SU-DHL-6 (cell line): Measurements from ENCODE around the gene NTMT2.

Source experiments
- H2AFZ ChIP-seq: fragments of 200-600 bp; sonication (generic); 2 replicates; pipeline ENCODE4 v1.6.1; 2014; ENCODE audit warnings: low read depth, mild to moderate bottlenecking, moderate library complexity, mixed read lengths, antibody characterized with exemption, low read length; ENCODE audit not compliant: severe bottlenecking
- H3F3A ChIP-seq: fragments of 200-600 bp; shearing (Covaris generic); 2 replicates; pipeline ENCODE4 v1.6.0; 2016; ENCODE audit warnings: antibody characterized with exemption, mild to moderate bottlenecking; ENCODE audit not compliant: insufficient read depth
- H3K27ac ChIP-seq: fragments of 200-600 bp; sonication (generic); 2 replicates; pipeline ENCODE4 v1.5.1; 2016; ENCODE audit warnings: low read depth, mild to moderate bottlenecking, low read length, moderate library complexity, mixed read lengths
- H3K27me3 ChIP-seq: fragments of 200-600 bp; sonication (generic), shearing (Covaris generic); 2 replicates; pipeline ENCODE4 v1.6.0; 2014; ENCODE audit warnings: mild to moderate bottlenecking, low read length
- H3K36me3 ChIP-seq: fragments of 200-600 bp; sonication (generic); 2 replicates; pipeline ENCODE4 v1.6.1; 2014; ENCODE audit warnings: mild to moderate bottlenecking, low read length, mixed read lengths
- H3K4me2 ChIP-seq: fragments of 300-600, 200-600 bp; shearing (Covaris generic), sonication (generic); 2 replicates; pipeline ENCODE4 v1.6.0; 2014; ENCODE audit warnings: low read length, low read depth, mild to moderate bottlenecking; ENCODE audit not compliant: poor library complexity, severe bottlenecking
- H3K4me3 ChIP-seq: fragments of 200-600 bp; sonication (generic); 2 replicates; pipeline ENCODE4 v1.5.1; 2014; ENCODE audit warnings: antibody characterized with exemption, low read length, mild to moderate bottlenecking, mixed read lengths; ENCODE audit not compliant: insufficient read depth, poor library complexity, severe bottlenecking
- H3K79me2 ChIP-seq: fragments of 200-600 bp; sonication (generic); 2 replicates; pipeline ENCODE4 v1.6.1; 2014; ENCODE audit warnings: mild to moderate bottlenecking, low read length, moderate library complexity; ENCODE audit not compliant: insufficient read depth
- H3K9ac ChIP-seq: fragments of 200-600 bp; sonication (generic); 2 replicates; pipeline ENCODE4 v1.7.0; 2014; ENCODE audit warnings: mild to moderate bottlenecking, low read length
- H3K9me2 ChIP-seq: fragments of 200-600 bp; sonication (generic); replicated peaks from 2 replicates; pipeline ENCODE4 v1.6.1; 2014; ENCODE audit warnings: low read length; ENCODE audit not compliant: insufficient read depth
- H3K9me3 ChIP-seq: fragments of 200-600 bp; sonication (generic); 2 replicates; pipeline ENCODE4 v1.6.1; 2014; ENCODE audit warnings: low read length, mixed read lengths; ENCODE audit not compliant: insufficient read depth
- H4K20me1 ChIP-seq: fragments of 200-600 bp; sonication (generic); 2 replicates; pipeline ENCODE4 v1.6.1; 2014; ENCODE audit warnings: low read depth, mild to moderate bottlenecking, antibody characterized with exemption, low read length, moderate library complexity, mixed read lengths
- CTCF ChIP-seq: fragments of 200-600 bp; sonication (generic); IDR thresholded peaks from one replicate; pipeline ENCODE4 v1.5.1; 2017; ENCODE audit warnings: antibody characterized with exemption, mild to moderate bottlenecking, low read length, moderate library complexity; ENCODE audit not compliant: insufficient read depth, poor library complexity, severe bottlenecking
- EZH2phosphoT487 ChIP-seq: fragments of 200-600 bp; sonication (generic), shearing (Covaris generic); conservative IDR thresholded peaks from 2 replicates; pipeline ENCODE4 v1.6.1; 2018; ENCODE audit warnings: mild to moderate bottlenecking, antibody characterized with exemption, low read length, moderate library complexity, mixed read lengths

Gene NTMT2

GRCh38 chr1:170209125-170209524, 63.4 kb downstream of the NTMT2 start:
- H3K9me2 ChIP-seq: no peaks in the 10 kb centered on the region
- H3K27me3 ChIP-seq: no peaks in the 10 kb centered on the region
- H3K4me3 ChIP-seq: no peak overlapping the region
- H3K36me3 ChIP-seq: no peaks in the 10 kb centered on the region
- no peaks in the 10 kb centered on the region for H4K20me1 ChIP-seq
- no peak overlapping the region for H3K9ac ChIP-seq
- no peak overlapping the region for H3K27ac ChIP-seq
- TF ChIP-seq CTCF: no peak
- no peak for TF ChIP-seq EZH2phosphoT487
- no peaks in the 10 kb centered on the region for H3K79me2 ChIP-seq
- no peak overlapping the region for H2AFZ ChIP-seq
- H3K4me2 ChIP-seq: no peak overlapping the region
- H3K9me3 ChIP-seq: no peaks in the 10 kb centered on the region
- no peaks in the 10 kb centered on the region for H3F3A ChIP-seq

GRCh38 chr1:170210142-170210541, 64.4 kb downstream of the NTMT2 start:
- Histone ChIP-seq H2AFZ (no peak overlapping the region), H3K27ac (no peak overlapping the region), H3F3A (no peaks in the 10 kb centered on the region), H3K9me3 (no peaks in the 10 kb centered on the region), H3K9me2 (no peaks in the 10 kb centered on the region), H3K9ac (no peak overlapping the region), H4K20me1 (no peaks in the 10 kb centered on the region), H3K79me2 (no peaks in the 10 kb centered on the region), H3K4me2 (no peak overlapping the region), H3K27me3 (no peaks in the 10 kb centered on the region), H3K4me3 (no peak overlapping the region), H3K36me3 (no peaks in the 10 kb centered on the region)
- no peak for TF ChIP-seq CTCF
- TF ChIP-seq EZH2phosphoT487: no peak

- Histone ChIP-seq H3F3A (no peaks in the 10 kb centered on the region), H2AFZ (no peak overlapping the region), H3K36me3 (no peaks in the 10 kb centered on the region), H3K9me3 (no peaks in the 10 kb centered on the region), H3K4me3 (no peak overlapping the region), H3K9me2 (no peaks in the 10 kb centered on the region), H3K4me2 (no peak overlapping the region), H3K79me2 (no peaks in the 10 kb centered on the region), H3K27ac (no peak overlapping the region), H3K9ac (no peak overlapping the region), H4K20me1 (no peaks in the 10 kb centered on the region), H3K27me3 (no peaks in the 10 kb centered on the region)
- TF ChIP-seq CTCF (no peak), EZH2phosphoT487 (no peak)
These were observed 67.8 kb downstream of the NTMT2 start for GRCh38 chr1:170213596-170213995.
